ENCODE measurements around the gene AMIGO3.

GRCh38 chr3:49724586-49724985 lies 5.1 kb upstream of the AMIGO3 start:
- TF ChIP-seq EZH2 (IDR thresholded peaks at IDR 0.05; ENCODE audit: borderline replicate concordance, low read length) (no peak), CTCF (conservative IDR thresholded peaks at IDR 0.05 in 1 of 2, IDR thresholded peaks at IDR 0.05 in 1 of 2; ENCODE audit: extremely low read depth in 1 of 2, insufficient read depth in 1 of 2, low read depth in 1 of 2, low read length in 2 of 2) (no peak)
